ENCODE data around the gene ERMP1.
"Not testable (repeated sequence)": the region's sequence is repeated elsewhere in the genome, so short reads cannot be mapped to it uniquely, and the experiment has no call there.

The ERMP1 gene

GRCh38 chr9:5805478-5805877 lies 27.4 kb downstream of the ERMP1 start:
- Histone ChIP-seq H2AK5ac (ENCODE audit: low read length, severe bottlenecking) (no peak overlapping the region), H3K9ac (ENCODE audit: low read length) (no peak overlapping the region), H2BK15ac (ENCODE audit: low read depth, poor library complexity, severe bottlenecking) (no peak overlapping the region), H3K4me3 (ENCODE audit: insufficient read depth in 1 of 2, low read depth in 1 of 2, low read length in 2 of 2) (no peak overlapping the region), H4K91ac (ENCODE audit: low read length) (no peak overlapping the region), H3K23ac (ENCODE audit: low read length in 2 of 2) (no peak overlapping the region), H3K36me3 (ENCODE audit: control insufficient read depth in 1 of 2, insufficient read depth in 2 of 2, low read depth in 1 of 2, low read length in 2 of 2) (no peaks in the 10 kb centered on the region), H3K27me3 (ENCODE audit: control insufficient read depth in 1 of 2, insufficient read depth in 1 of 2, low read length in 2 of 2) (no peaks in the 10 kb centered on the region), H3K4me2 (ENCODE audit: low read length, poor library complexity, severe bottlenecking) (no peak overlapping the region), H3K79me1 (replicated peaks; ENCODE audit: low read length, poor library complexity, severe bottlenecking) (peaks cover 5% of the 10 kb centered on the region), H3K27ac (ENCODE audit: low read length, poor library complexity, severe bottlenecking) (no peak overlapping the region), H2BK5ac (ENCODE audit: low read depth, low read length, poor library complexity, severe bottlenecking) (no peak overlapping the region), H3K14ac (ENCODE audit: low read length in 2 of 2) (no peak overlapping the region), H3K4ac (ENCODE audit: low read depth in 1 of 2, low read length in 2 of 2) (no peak overlapping the region), H3K18ac (ENCODE audit: low read depth in 1 of 2, low read length in 2 of 2) (no peak overlapping the region), H2BK12ac (ENCODE audit: low read length in 2 of 2) (no peak overlapping the region), H3K9me3 (ENCODE audit: control insufficient read depth, low read length) (no peaks in the 10 kb centered on the region), H2BK120ac (ENCODE audit: low read depth, low read length) (no peak overlapping the region), H4K8ac (ENCODE audit: low read length) (no peak overlapping the region), H2AFZ (ENCODE audit: low read depth, low read length) (no peak overlapping the region), H3K4me1 (ENCODE audit: control insufficient read depth, insufficient read depth, low read depth, low read length) (peaks cover 3% of the 10 kb centered on the region)
- 77% methylated on average over 2 of the region's 3 CpGs for WGBS
- DNase-seq, result no peak

- DNase-seq, result no peak
- Histone ChIP-seq H3K23ac (ENCODE audit: low read length in 2 of 2) (no peak overlapping the region), H2BK120ac (ENCODE audit: low read depth, low read length) (no peak overlapping the region), H3K14ac (ENCODE audit: low read length in 2 of 2) (no peak overlapping the region), H3K27ac (ENCODE audit: low read length, poor library complexity, severe bottlenecking) (peak overlapping the region; percentile 64), H3K4me1 (ENCODE audit: control insufficient read depth, insufficient read depth, low read depth, low read length) (peaks cover 3% of the 10 kb centered on the region), H4K8ac (ENCODE audit: low read length) (no peak overlapping the region), H2BK12ac (ENCODE audit: low read length in 2 of 2) (no peak overlapping the region), H3K79me1 (replicated peaks; ENCODE audit: low read length, poor library complexity, severe bottlenecking) (peaks cover 7% of the 10 kb centered on the region), H3K9me3 (ENCODE audit: control insufficient read depth, low read length) (no peaks in the 10 kb centered on the region), H2BK5ac (ENCODE audit: low read depth, low read length, poor library complexity, severe bottlenecking) (peak overlapping the region; percentile 81), H2AFZ (ENCODE audit: low read depth, low read length) (no peak overlapping the region), H3K9ac (ENCODE audit: low read length) (no peak overlapping the region), H3K27me3 (ENCODE audit: control insufficient read depth in 1 of 2, insufficient read depth in 1 of 2, low read length in 2 of 2) (no peaks in the 10 kb centered on the region), H2AK5ac (ENCODE audit: low read length, severe bottlenecking) (no peak overlapping the region), H4K91ac (ENCODE audit: low read length) (no peak overlapping the region), H3K36me3 (ENCODE audit: control insufficient read depth in 1 of 2, insufficient read depth in 2 of 2, low read depth in 1 of 2, low read length in 2 of 2) (no peaks in the 10 kb centered on the region), H3K4me3 (ENCODE audit: insufficient read depth in 1 of 2, low read depth in 1 of 2, low read length in 2 of 2) (no peak overlapping the region), H3K18ac (ENCODE audit: low read depth in 1 of 2, low read length in 2 of 2) (no peak overlapping the region), H3K4me2 (ENCODE audit: low read length, poor library complexity, severe bottlenecking) (peak overlapping the region; percentile 55), H2BK15ac (ENCODE audit: low read depth, poor library complexity, severe bottlenecking) (no peak overlapping the region), H3K4ac (ENCODE audit: low read depth in 1 of 2, low read length in 2 of 2) (no peak overlapping the region)
- WGBS, result 83% methylated on average over 2 of the region's 3 CpGs
Measured at GRCh38 chr9:5801739-5802113, 31.2 kb downstream of the ERMP1 start.

GRCh38 chr9:5800969-5801738 lies 31.8 kb downstream of the ERMP1 start:
- no peak for DNase-seq
- Histone ChIP-seq H3K23ac (ENCODE audit: low read length in 2 of 2) (no peak overlapping the region), H3K79me1 (replicated peaks; ENCODE audit: low read length, poor library complexity, severe bottlenecking) (peaks cover 7% of the 10 kb centered on the region), H3K9me3 (ENCODE audit: control insufficient read depth, low read length) (no peaks in the 10 kb centered on the region), H3K27ac (ENCODE audit: low read length, poor library complexity, severe bottlenecking) (peak overlapping the region; percentile 64), H3K4me1 (ENCODE audit: control insufficient read depth, insufficient read depth, low read depth, low read length) (peaks cover 3% of the 10 kb centered on the region), H3K4me2 (ENCODE audit: low read length, poor library complexity, severe bottlenecking) (peak overlapping the region; percentile 55), H2BK15ac (ENCODE audit: low read depth, poor library complexity, severe bottlenecking) (no peak overlapping the region), H4K91ac (ENCODE audit: low read length) (no peak overlapping the region), H2BK12ac (ENCODE audit: low read length in 2 of 2) (no peak overlapping the region), H3K9ac (ENCODE audit: low read length) (no peak overlapping the region), H3K36me3 (ENCODE audit: control insufficient read depth in 1 of 2, insufficient read depth in 2 of 2, low read depth in 1 of 2, low read length in 2 of 2) (no peaks in the 10 kb centered on the region), H2BK120ac (ENCODE audit: low read depth, low read length) (no peak overlapping the region), H3K27me3 (ENCODE audit: control insufficient read depth in 1 of 2, insufficient read depth in 1 of 2, low read length in 2 of 2) (no peaks in the 10 kb centered on the region), H3K4me3 (ENCODE audit: insufficient read depth in 1 of 2, low read depth in 1 of 2, low read length in 2 of 2) (no peak overlapping the region), H4K8ac (ENCODE audit: low read length) (no peak overlapping the region), H3K18ac (ENCODE audit: low read depth in 1 of 2, low read length in 2 of 2) (no peak overlapping the region), H2AK5ac (ENCODE audit: low read length, severe bottlenecking) (no peak overlapping the region), H2AFZ (ENCODE audit: low read depth, low read length) (no peak overlapping the region), H2BK5ac (ENCODE audit: low read depth, low read length, poor library complexity, severe bottlenecking) (no peak overlapping the region), H3K14ac (ENCODE audit: low read length in 2 of 2) (no peak overlapping the region), H3K4ac (ENCODE audit: low read depth in 1 of 2, low read length in 2 of 2) (no peak overlapping the region)
- WGBS, result 100% methylated on average over 2 of the region's 4 CpGs

- H2BK5ac ChIP-seq (ENCODE audit: low read depth, low read length, poor library complexity, severe bottlenecking); H3K4me2 ChIP-seq (ENCODE audit: low read length, poor library complexity, severe bottlenecking); DNase-seq; H2BK120ac ChIP-seq (ENCODE audit: low read depth, low read length); H3K36me3 ChIP-seq (ENCODE audit: control insufficient read depth in 1 of 2, insufficient read depth in 2 of 2, low read depth in 1 of 2, low read length in 2 of 2); H3K18ac ChIP-seq (ENCODE audit: low read depth in 1 of 2, low read length in 2 of 2); H3K4me3 ChIP-seq (ENCODE audit: insufficient read depth in 1 of 2, low read depth in 1 of 2, low read length in 2 of 2); H3K79me1 ChIP-seq (replicated peaks; ENCODE audit: low read length, poor library complexity, severe bottlenecking); H3K4ac ChIP-seq (ENCODE audit: low read depth in 1 of 2, low read length in 2 of 2); H3K4me1 ChIP-seq (ENCODE audit: control insufficient read depth, insufficient read depth, low read depth, low read length); H3K9ac ChIP-seq (ENCODE audit: low read length); H3K9me3 ChIP-seq (ENCODE audit: control insufficient read depth, low read length); H3K23ac ChIP-seq (ENCODE audit: low read length in 2 of 2); H2AFZ ChIP-seq (ENCODE audit: low read depth, low read length); H2BK15ac ChIP-seq (ENCODE audit: low read depth, poor library complexity, severe bottlenecking); H3K27me3 ChIP-seq (ENCODE audit: control insufficient read depth in 1 of 2, insufficient read depth in 1 of 2, low read length in 2 of 2); H3K14ac ChIP-seq (ENCODE audit: low read length in 2 of 2); H4K8ac ChIP-seq (ENCODE audit: low read length); H2AK5ac ChIP-seq (ENCODE audit: low read length, severe bottlenecking); H3K27ac ChIP-seq (ENCODE audit: low read length, poor library complexity, severe bottlenecking); H4K91ac ChIP-seq (ENCODE audit: low read length); H2BK12ac ChIP-seq (ENCODE audit: low read length in 2 of 2): not testable (repeated sequence)
- WGBS, result 96% methylated on average over 7 of the region's 7 CpGs
Measured at GRCh38 chr9:5800378-5800777, 32.5 kb downstream of the ERMP1 start.

Data from mesenchymal stem cell (in vitro differentiated cells and primary cell).